Natural killer cell (primary cell): ENCODE measurements around the gene MYL10. TPM values are rescaled to one million over a fixed set of nuclear protein-coding genes. Genes with fewer than 3 reads are reported as not detected.

ENCODE experiments used
- ATAC-seq, 3 donors: fragments of 150-1000 bp in 2 of 3; fragments of 200-7000 bp in 1 of 3; cut with Tn5 transposase; 1 replicate in 1 of 3; 2 replicates in 2 of 3; pipeline ENCODE4 v1.10.0; 2021; ENCODE audit warnings: mild to moderate bottlenecking in 2 of 3, moderate library complexity in 2 of 3
- DNase-seq, 2 donors: peaks; one replicate each; pipeline versions ENCODE4 v3.0.0 to v3.0.0-alpha.2; 2013 to 2021; ENCODE audit warnings: mixed read lengths in 1 of 2
- H3K27ac ChIP-seq: one replicate; pipeline ENCODE4 v1.5.1; 2013; ENCODE audit warnings: mild to moderate bottlenecking, low read length
- H3K27me3 ChIP-seq: one replicate; pipeline ENCODE4 v1.6.1; 2013; ENCODE audit warnings: low read length; ENCODE audit not compliant: control insufficient read depth, insufficient read depth
- H3K36me3 ChIP-seq: one replicate; pipeline ENCODE4 v1.6.1; 2013; ENCODE audit warnings: low read length; ENCODE audit not compliant: control insufficient read depth, insufficient read depth
- H3K4me1 ChIP-seq: one replicate; pipeline ENCODE4 v1.6.1; 2013; ENCODE audit warnings: low read length; ENCODE audit not compliant: control insufficient read depth, insufficient read depth
- H3K4me3 ChIP-seq: one replicate; pipeline ENCODE4 v1.5.1; 2013; ENCODE audit warnings: low read length
- H3K9me3 ChIP-seq: one replicate; pipeline ENCODE4 v1.6.1; 2013; ENCODE audit warnings: low read length; ENCODE audit not compliant: control insufficient read depth, insufficient read depth
- H3K27ac Mint-ChIP-seq, 2 donors: one replicate each; pipeline ENCODE4 v1.8.0; 2022; ENCODE audit warnings: mild to moderate bottlenecking in 2 of 2, mixed read lengths in 2 of 2, moderate library complexity in 1 of 2
- H3K27me3 Mint-ChIP-seq, 2 donors: one replicate each; pipeline ENCODE4 v1.8.0; 2022; ENCODE audit warnings: low read depth in 2 of 2, mixed read lengths in 2 of 2
- H3K36me3 Mint-ChIP-seq: one replicate; pipeline ENCODE4 v1.8.0; 2022; ENCODE audit warnings: mixed read lengths
- H3K4me1 Mint-ChIP-seq, 2 donors: one replicate each; pipeline ENCODE4 v1.8.0; 2022; ENCODE audit warnings: mixed read lengths in 2 of 2
- H3K4me3 Mint-ChIP-seq: one replicate; pipeline ENCODE4 v1.8.0; 2022; ENCODE audit warnings: mild to moderate bottlenecking, moderate library complexity, mixed read lengths
- H3K9me3 Mint-ChIP-seq, 2 donors: one replicate each; pipeline ENCODE4 v1.8.0; 2022; ENCODE audit warnings: mixed read lengths in 2 of 2
- CTCF ChIP-seq: fragments of 200-600 bp; IDR thresholded peaks from one replicate; pipeline ENCODE4 v1.8.0; 2022; ENCODE audit warnings: antibody characterized with exemption
- WGBS: methylation state at CpG from one replicate; pipeline ENCODE4 v1.1.7; 2013; ENCODE audit warnings: missing lambda C conversion rate; ENCODE audit not compliant: insufficient coverage; 5-methylcytosine and 5-hydroxymethylcytosine counted together
- intact Hi-C: fragments of 100-400 bp; cut with micrococcal nuclease; formaldehyde crosslinking; loops from one replicate; pipeline ENCODE4 v1.14.2; 2022
- total RNA-seq, 4 donors: library from RNA; stranded (reverse); fragments of 120-200 nt in 1 of 4; gene quantifications; one replicate each; pipeline versions ENCODE4 v1.2.3 to v1.2.4, GENCODE V29; 2013 to 2022

MYL10 gene
- total RNA-seq, 3 donors from 2014 or later (not counting 1 experiment from before 2014, with no cell fraction given) = not detected

DNA sequence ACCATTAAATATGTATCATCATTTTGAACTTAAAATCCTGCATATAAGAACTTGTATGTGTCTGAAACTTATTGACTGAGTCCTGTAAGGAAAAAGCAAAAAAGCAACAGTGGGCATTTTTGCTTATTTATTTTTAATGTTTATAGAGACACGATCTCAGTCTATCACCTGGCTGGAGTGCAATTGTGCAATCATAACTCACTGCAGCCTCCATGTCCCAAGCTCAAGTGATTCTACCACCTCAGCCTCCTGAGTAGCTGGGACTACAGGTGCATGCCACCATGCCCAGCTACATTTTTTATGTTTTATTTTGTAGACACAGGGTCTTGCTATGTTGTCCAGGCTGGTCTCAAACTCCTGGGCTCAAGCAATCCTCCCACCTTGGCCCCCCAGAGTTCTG lies 32.2 kb downstream of the MYL10 start:
- Mint-ChIP-seq H3K4me3 (no peak overlapping the region), H3K36me3 (no peaks in the 10 kb centered on the region), H3K27me3 (peaks cover 0 to 4% of the 10 kb centered on the region in 2 donors), H3K27ac (no peak overlapping the region), H3K9me3 (no peaks in the 10 kb centered on the region), H3K4me1 (no peaks in the 10 kb centered on the region)
- no peaks in the 10 kb centered on the region for H3K27me3 ChIP-seq
- H3K27ac ChIP-seq = no peak overlapping the region
- ATAC-seq (no peak), DNase-seq (no peak)
- H3K9me3 ChIP-seq = no peaks in the 10 kb centered on the region
- TF ChIP-seq CTCF = no peak
- no peak overlapping the region for H3K4me3 ChIP-seq
- H3K4me1 ChIP-seq = no peaks in the 10 kb centered on the region
- intact Hi-C loops = no loop called here
- WGBS = 69% methylated on average over 1 of the region's 1 CpG
- H3K36me3 ChIP-seq = no peaks in the 10 kb centered on the region

- TF ChIP-seq CTCF = no peak
- DNase-seq (no peak), ATAC-seq (no peak)
- no peak overlapping the region for H3K4me3 Mint-ChIP-seq
- no peaks in the 10 kb centered on the region for H3K4me1 Mint-ChIP-seq
- intact Hi-C loops = no loop called here
- no peaks in the 10 kb centered on the region for H3K9me3 ChIP-seq
- H3K4me3 ChIP-seq = no peak overlapping the region
- no peak overlapping the region for H3K27ac Mint-ChIP-seq
- H3K36me3 ChIP-seq = no peaks in the 10 kb centered on the region
- H3K27me3 ChIP-seq = no peaks in the 10 kb centered on the region
- no peak overlapping the region for H3K27ac ChIP-seq
- H3K27me3 Mint-ChIP-seq = peaks cover 0 to 4% of the 10 kb centered on the region in 2 donors
- no peaks in the 10 kb centered on the region for H3K4me1 ChIP-seq
- H3K36me3 Mint-ChIP-seq = no peaks in the 10 kb centered on the region
- no peaks in the 10 kb centered on the region for H3K9me3 Mint-ChIP-seq
- WGBS = 82% methylated on average over 3 of the region's 4 CpGs
Measured at GRCh38 chr7:101595766-101596537, 33.1 kb downstream of the MYL10 start.

DNA sequence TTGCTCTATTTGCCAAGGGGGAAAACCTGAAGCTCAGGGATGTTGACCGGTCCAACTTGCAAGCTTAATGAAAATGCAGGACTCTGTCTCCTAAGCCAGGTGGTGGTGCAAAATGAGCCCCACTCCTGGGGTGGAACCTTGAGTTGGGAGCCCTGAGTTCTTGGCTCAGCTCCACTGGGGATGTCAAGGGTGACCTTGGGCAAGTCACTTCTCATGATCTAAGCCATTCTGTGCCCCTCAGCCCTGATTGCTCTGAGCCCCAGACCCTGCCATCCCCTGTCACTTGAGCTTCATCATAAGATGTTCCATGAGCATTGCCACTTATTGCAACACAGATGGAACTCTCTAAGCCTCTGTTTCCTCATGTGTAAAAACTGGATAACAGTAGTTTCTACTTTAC lies 33.9 kb downstream of the MYL10 start:
- Mint-ChIP-seq H3K27ac (no peak overlapping the region), H3K4me1 (no peaks in the 10 kb centered on the region), H3K9me3 (no peaks in the 10 kb centered on the region), H3K27me3 (peaks cover 0 to 4% of the 10 kb centered on the region in 2 donors), H3K4me3 (no peak overlapping the region), H3K36me3 (no peaks in the 10 kb centered on the region)
- Histone ChIP-seq H3K9me3 (no peaks in the 10 kb centered on the region), H3K27me3 (no peaks in the 10 kb centered on the region), H3K4me3 (no peak overlapping the region), H3K4me1 (no peaks in the 10 kb centered on the region), H3K36me3 (no peaks in the 10 kb centered on the region), H3K27ac (no peak overlapping the region)
- 96% methylated on average over 1 of the region's 1 CpG for whole genome bisulfite sequencing
- intact Hi-C loops = no loop called here
- DNase-seq = no peak
- ATAC-seq = no peak
- no peak for TF ChIP-seq CTCF

DNA sequence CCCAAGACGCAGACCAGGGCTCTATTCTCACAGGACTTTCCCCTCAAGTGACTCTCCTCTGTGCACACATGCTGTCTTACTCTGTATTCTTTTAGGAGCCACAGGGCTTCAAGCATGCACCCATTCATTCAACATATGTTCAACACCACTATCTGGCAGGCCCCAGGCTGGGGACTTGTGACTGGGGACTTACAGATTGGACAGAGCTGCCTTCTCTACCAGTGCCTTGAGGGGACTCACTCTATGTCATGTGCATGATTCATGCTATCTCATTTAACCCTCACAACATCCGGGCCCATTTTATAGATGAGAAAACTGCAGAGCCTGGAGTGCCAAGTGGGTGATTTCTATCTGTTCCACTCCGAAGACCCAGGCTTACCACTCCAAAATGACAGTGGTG lies 34.3 kb downstream of the MYL10 start:
- ATAC-seq (no peak), DNase-seq (no peak)
- Histone ChIP-seq H3K4me1 (no peaks in the 10 kb centered on the region), H3K36me3 (no peaks in the 10 kb centered on the region), H3K27ac (no peak overlapping the region), H3K4me3 (no peak overlapping the region), H3K9me3 (no peaks in the 10 kb centered on the region), H3K27me3 (no peaks in the 10 kb centered on the region)
- no peak overlapping the region for H3K27ac Mint-ChIP-seq
- peaks cover 0 to 4% of the 10 kb centered on the region in 2 donors for H3K27me3 Mint-ChIP-seq
- intact Hi-C loops = no loop called here
- H3K9me3 Mint-ChIP-seq = no peaks in the 10 kb centered on the region
- H3K4me1 Mint-ChIP-seq = no peaks in the 10 kb centered on the region
- no peak for TF ChIP-seq CTCF
- WGBS = 89% methylated on average over 3 of the region's 3 CpGs
- no peaks in the 10 kb centered on the region for H3K36me3 Mint-ChIP-seq
- no peak overlapping the region for H3K4me3 Mint-ChIP-seq
